Fibroblast of skin of right biceps (primary cell): ENCODE measurements around the gene ARID1B.
"Not testable (repeated sequence)": the region's sequence is repeated elsewhere in the genome, so short reads cannot be mapped to it uniquely, and the experiment has no call there.

ENCODE experiments used
- DNase-seq: peaks from one replicate; pipeline ENCODE4 v3.0.0-alpha.2; 2013

The ARID1B gene

GRCh38 chr6:157033428-157034140 is 256.4 kb downstream of the ARID1B start:
- DNase-seq = no peak

GRCh38 chr6:157034436-157035230 is 257.5 kb downstream of the ARID1B start:
- peak; percentile 56 for DNase-seq

- no peak for DNase-seq
Measured at GRCh38 chr6:157035546-157035945, 258.4 kb downstream of the ARID1B start.

GRCh38 chr6:157036245-157036711 is 259.1 kb downstream of the ARID1B start:
- DNase-seq = no peak

GRCh38 chr6:157037165-157037564 is 260.0 kb downstream of the ARID1B start:
- DNase-seq = no peak

GRCh38 chr6:157038610-157039009 is 261.4 kb downstream of the ARID1B start:
- DNase-seq = no peak

GRCh38 chr6:157039639-157040038 is 262.5 kb downstream of the ARID1B start:
- not testable (repeated sequence) for DNase-seq

- no peak for DNase-seq
Measured at GRCh38 chr6:157040191-157040590, 263.0 kb downstream of the ARID1B start.

GRCh38 chr6:157045831-157046454 is 268.8 kb downstream of the ARID1B start:
- peak; percentile 84 for DNase-seq

- DNase-seq = peak; percentile 31
Measured at GRCh38 chr6:157046776-157047175, 269.6 kb downstream of the ARID1B start.

GRCh38 chr6:157047328-157047727 is 270.1 kb downstream of the ARID1B start:
- DNase-seq = no peak

GRCh38 chr6:157047951-157048350 is 270.8 kb downstream of the ARID1B start:
- peak; percentile 49 for DNase-seq

- no peak for DNase-seq
Measured at GRCh38 chr6:157049133-157049532, 272.0 kb downstream of the ARID1B start.

- no peak for DNase-seq
Measured at GRCh38 chr6:157050537-157051265, 273.5 kb downstream of the ARID1B start.

GRCh38 chr6:157054531-157054979 is 277.4 kb downstream of the ARID1B start:
- no peak for DNase-seq

- no peak for DNase-seq
Measured at GRCh38 chr6:157055863-157056262, 278.7 kb downstream of the ARID1B start.

GRCh38 chr6:157056275-157056674 is 279.1 kb downstream of the ARID1B start:
- no peak for DNase-seq

GRCh38 chr6:157058574-157058973 is 281.4 kb downstream of the ARID1B start:
- DNase-seq = no peak

GRCh38 chr6:157059781-157060180 is 282.6 kb downstream of the ARID1B start:
- DNase-seq = no peak

- DNase-seq = peak; percentile 66
Measured at GRCh38 chr6:157060440-157060952, 283.3 kb downstream of the ARID1B start.

- no peak for DNase-seq
Measured at GRCh38 chr6:157061770-157062594, 284.8 kb downstream of the ARID1B start.
